ENCODE measurements around the gene SHH. TPM values are rescaled to one million over a fixed set of nuclear protein-coding genes. Genes with fewer than 3 reads are reported as not detected.

SHH gene
- total and polyA plus RNA-seq, 2 of the 4 experiments (the other 2 are of a cell fraction): under 0.01 to 0.03 TPM

- CTCF ChIA-PET: no interaction called here
- in situ Hi-C loops (cut with MboI; ENCODE audit: low sequenced_read_pairs): no loop called here
- no TSS peak for BruUV-seq (replicated peaks)
Observed at GRCh38 chr7:155786491-155786890, 25.8 kb downstream of the SHH start.

More at GRCh38 chr7:155786491-155786890, 25.8 kb downstream of the SHH start:
- no peak for ATAC-seq (ENCODE audit: low read depth)
- WGBS, 2 experiments (ENCODE audit: extremely low coverage in 2 of 2, insufficient read length in 1 of 2): no CpG with 5 or more reads among the region's 10 CpGs
- Histone ChIP-seq H4K8ac (ENCODE audit: low read depth in 2 of 2, low read length in 2 of 2) (no peak overlapping the region), H4K20me1 (ENCODE audit: insufficient read depth, low read length) (no peaks in the 10 kb centered on the region), H3K9ac (ENCODE audit: low read depth, low read length) (no peak overlapping the region), H3K79me1 (ENCODE audit: low read depth in 1 of 2, low read length in 2 of 2) (no peaks in the 10 kb centered on the region), H2AK9ac (replicated peaks; ENCODE audit: low read depth, low read length, poor library complexity) (no peak overlapping the region), H2BK20ac (ENCODE audit: low read depth, low read length) (no peak overlapping the region), H3K14ac (replicated peaks; ENCODE audit: low read depth, low read length) (no peak overlapping the region), H3K4ac (ENCODE audit: low read depth, low read length) (no peak overlapping the region), H3K4me1 (ENCODE audit: control insufficient read depth, insufficient read depth, low read length) (no peaks in the 10 kb centered on the region), H3K56ac (ENCODE audit: extremely low read depth, insufficient read depth, low read length) (no peak overlapping the region), H3K9me1 (ENCODE audit: insufficient read depth, low read length) (no peaks in the 10 kb centered on the region; the same call in 1 of the 2 replicates), H2BK5ac (ENCODE audit: low read depth, low read length, poor library complexity, severe bottlenecking) (no peak overlapping the region), H2BK120ac (ENCODE audit: low read depth, low read length) (no peak overlapping the region), H3K9me3 (ENCODE audit: control insufficient read depth, insufficient read depth, low read length) (no peaks in the 10 kb centered on the region), H3K18ac (ENCODE audit: low read depth, low read length) (no peak overlapping the region), H3K36me3 (ENCODE audit: control insufficient read depth, insufficient read depth, low read length) (peaks cover 5% of the 10 kb centered on the region), H4K5ac (ENCODE audit: low read depth, low read length) (no peak overlapping the region), H4K91ac (ENCODE audit: insufficient read depth, low read depth, low read length) (no peak overlapping the region), H3K4me3 (ENCODE audit: insufficient read depth, low read depth, low read length) (no peak overlapping the region), H3K27me3 (ENCODE audit: control insufficient read depth, insufficient read depth, low read length) (no peaks in the 10 kb centered on the region), H2AFZ (replicated peaks; ENCODE audit: low read length, poor library complexity) (no peak overlapping the region), H2BK15ac (ENCODE audit: low read depth, low read length) (no peak overlapping the region), H3K23ac (ENCODE audit: low read depth, low read length) (no peak overlapping the region), H3K4me2 (ENCODE audit: low read depth, low read length) (no peak overlapping the region), H2AK5ac (ENCODE audit: low read depth, low read length) (no peak overlapping the region), H3K27ac (ENCODE audit: insufficient read depth, low read length) (no peak overlapping the region)
- no peak for DNase-seq
- dilution Hi-C loops (cut with HindIII; ENCODE audit: low sequenced_read_pairs, unreplicated experiment): no loop called here
- POLR2A ChIA-PET (ENCODE audit: unreplicated experiment): no interaction called here
- TF ChIP-seq FOS (IDR thresholded peaks at IDR 0.05; ENCODE audit: low read depth, low read length): no peak
- no peak for TF ChIP-seq MAFK (IDR thresholded peaks at IDR 0.05; ENCODE audit: low read depth, low read length)
- no peak for TF ChIP-seq MXI1 (IDR thresholded peaks at IDR 0.05; ENCODE audit: borderline replicate concordance, low read depth, low read length)
- TF ChIP-seq RAD21 (IDR thresholded peaks at IDR 0.05; ENCODE audit: low read length): no peak
- TF ChIP-seq, protein P1, sequence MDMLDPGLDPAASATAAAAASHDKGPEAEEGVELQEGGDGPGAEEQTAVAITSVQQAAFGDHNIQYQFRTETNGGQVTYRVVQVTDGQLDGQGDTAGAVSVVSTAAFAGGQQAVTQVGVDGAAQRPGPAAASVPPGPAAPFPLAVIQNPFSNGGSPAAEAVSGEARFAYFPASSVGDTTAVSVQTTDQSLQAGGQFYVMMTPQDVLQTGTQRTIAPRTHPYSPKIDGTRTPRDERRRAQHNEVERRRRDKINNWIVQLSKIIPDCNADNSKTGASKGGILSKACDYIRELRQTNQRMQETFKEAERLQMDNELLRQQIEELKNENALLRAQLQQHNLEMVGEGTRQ (IDR thresholded peaks at IDR 0.05; ENCODE audit: low read depth, low read length): no peak
- TF ChIP-seq SMC3 (IDR thresholded peaks at IDR 0.05; ENCODE audit: low read depth, low read length): no peak
- TF ChIP-seq CHD1 (IDR thresholded peaks at IDR 0.05; ENCODE audit: low read depth, low read length): no peak
- no peak for TF ChIP-seq BHLHE40 (IDR thresholded peaks at IDR 0.05; ENCODE audit: low read depth, low read length)
- TF ChIP-seq CEBPB (IDR thresholded peaks at IDR 0.05; ENCODE audit: low read depth, low read length): no peak
- TF ChIP-seq RFX5 (IDR thresholded peaks at IDR 0.05; ENCODE audit: low read depth, low read length): no peak
- TF ChIP-seq MAZ (IDR thresholded peaks at IDR 0.05; ENCODE audit: borderline replicate concordance, low read depth, low read length): no peak
- no peak for TF ChIP-seq POLR2A (IDR thresholded peaks at IDR 0.05; ENCODE audit: low read depth, low read length)
- TF ChIP-seq, protein P2, sequence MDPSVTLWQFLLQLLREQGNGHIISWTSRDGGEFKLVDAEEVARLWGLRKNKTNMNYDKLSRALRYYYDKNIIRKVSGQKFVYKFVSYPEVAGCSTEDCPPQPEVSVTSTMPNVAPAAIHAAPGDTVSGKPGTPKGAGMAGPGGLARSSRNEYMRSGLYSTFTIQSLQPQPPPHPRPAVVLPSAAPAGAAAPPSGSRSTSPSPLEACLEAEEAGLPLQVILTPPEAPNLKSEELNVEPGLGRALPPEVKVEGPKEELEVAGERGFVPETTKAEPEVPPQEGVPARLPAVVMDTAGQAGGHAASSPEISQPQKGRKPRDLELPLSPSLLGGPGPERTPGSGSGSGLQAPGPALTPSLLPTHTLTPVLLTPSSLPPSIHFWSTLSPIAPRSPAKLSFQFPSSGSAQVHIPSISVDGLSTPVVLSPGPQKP (IDR thresholded peaks at IDR 0.05; ENCODE audit: borderline replicate concordance, low read depth, low read length): no peak
- no peak for TF ChIP-seq NFE2L2 (IDR thresholded peaks at IDR 0.05; ENCODE audit: low read depth, low read length)
- intact Hi-C loops (cut with micrococcal nuclease): no loop called here
